NCI-H146 treated with DMSO at 0.1 percent for 48 hours (cell line): Measurements from ENCODE around the gene HOXA9.

Source experiments
- DNase-seq: peaks from one replicate; lab custom pipeline; 2025; ENCODE audit not compliant: unreplicated experiment; lab: John Stamatoyannopoulos, UW

Gene HOXA9

DNA sequence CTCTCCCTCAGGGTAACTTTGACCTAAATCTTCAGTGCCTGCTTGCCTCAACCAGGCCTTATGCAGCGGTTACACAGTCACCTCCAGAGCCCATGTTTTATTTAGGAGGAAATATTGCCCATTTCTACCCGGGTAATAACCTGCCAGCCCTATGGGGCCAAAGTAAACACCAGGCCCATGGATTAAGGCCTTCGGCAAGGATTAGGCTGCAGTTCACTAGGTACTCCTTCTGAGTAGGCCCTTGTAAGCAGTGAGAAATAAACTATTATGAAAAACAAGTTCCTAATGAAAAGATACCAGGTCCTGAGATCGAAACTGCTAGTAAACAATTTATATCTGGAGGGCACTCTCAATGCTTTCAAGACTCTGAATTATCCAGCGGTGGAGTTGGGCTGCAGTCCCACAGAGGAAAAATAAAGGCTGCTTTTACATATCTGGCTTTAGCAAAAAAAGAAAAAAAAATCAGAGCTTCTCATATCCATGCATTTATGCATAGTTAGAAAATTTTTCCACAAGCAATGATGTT, 12.5 kb upstream of the HOXA9 start:
- DNase-seq = no peak

- no peak for DNase-seq
Observed at GRCh38 chr7:27176962-27177794, 11.8 kb upstream of the HOXA9 start.

- no peak for DNase-seq
Observed at GRCh38 chr7:27176524-27176845, 11.1 kb upstream of the HOXA9 start.

GRCh38 chr7:27175626-27176523, 10.5 kb upstream of the HOXA9 start:
- DNase-seq = no peak

GRCh38 chr7:27174874-27175625, 9.7 kb upstream of the HOXA9 start:
- no peak for DNase-seq

DNA sequence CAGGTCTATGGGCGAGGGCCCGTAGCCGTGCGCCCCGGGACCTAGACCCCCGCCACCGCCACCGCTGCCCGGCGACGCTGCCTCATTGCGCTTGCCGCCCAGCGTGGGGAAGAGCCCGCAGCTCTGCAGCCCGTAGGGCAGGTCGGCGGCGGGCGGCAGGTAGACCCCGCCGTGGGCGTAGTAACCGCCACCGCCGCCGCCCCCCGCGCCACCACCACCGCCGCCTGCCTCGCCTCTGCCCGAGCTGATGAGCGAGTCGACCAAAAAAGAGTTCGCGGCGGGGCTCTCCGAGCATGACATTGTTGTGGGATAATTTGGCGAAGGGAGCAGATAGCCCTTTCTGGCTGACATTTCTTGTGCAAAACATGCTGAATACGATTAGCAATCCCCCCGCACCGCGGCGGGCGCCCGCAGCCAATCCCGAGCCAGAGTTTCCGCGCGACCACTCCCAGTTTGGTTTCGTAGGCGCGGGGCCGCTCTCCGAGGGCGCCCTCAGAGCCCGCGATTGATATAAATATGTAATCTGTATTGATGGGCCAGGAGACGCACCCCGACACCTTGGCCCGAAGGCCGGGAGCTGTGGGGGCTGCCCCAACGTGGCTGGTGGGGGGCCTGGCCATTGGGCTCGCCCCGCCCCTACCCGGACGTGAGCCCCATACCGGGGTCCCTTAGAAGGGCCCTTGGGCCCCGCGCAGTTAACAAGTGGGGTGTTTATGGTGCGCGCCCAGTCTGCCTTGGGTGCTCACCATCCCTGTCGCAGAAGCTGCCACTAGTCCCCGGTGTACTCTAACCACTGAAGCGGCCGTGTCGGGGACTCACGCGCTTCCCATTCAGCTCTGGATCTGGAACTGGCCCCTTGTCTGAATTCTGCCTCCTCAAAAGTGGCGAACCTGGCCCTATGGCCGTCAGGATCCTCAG, 8.9 kb upstream of the HOXA9 start, which contains the start of gene HOXA10:
Gene HOXA10, minus strand, starts transcription at position 365 of the 918 bp plus-strand sequence. Its CDS starts 14 bp downstream, at position 351.
- no peak for DNase-seq

DNA sequence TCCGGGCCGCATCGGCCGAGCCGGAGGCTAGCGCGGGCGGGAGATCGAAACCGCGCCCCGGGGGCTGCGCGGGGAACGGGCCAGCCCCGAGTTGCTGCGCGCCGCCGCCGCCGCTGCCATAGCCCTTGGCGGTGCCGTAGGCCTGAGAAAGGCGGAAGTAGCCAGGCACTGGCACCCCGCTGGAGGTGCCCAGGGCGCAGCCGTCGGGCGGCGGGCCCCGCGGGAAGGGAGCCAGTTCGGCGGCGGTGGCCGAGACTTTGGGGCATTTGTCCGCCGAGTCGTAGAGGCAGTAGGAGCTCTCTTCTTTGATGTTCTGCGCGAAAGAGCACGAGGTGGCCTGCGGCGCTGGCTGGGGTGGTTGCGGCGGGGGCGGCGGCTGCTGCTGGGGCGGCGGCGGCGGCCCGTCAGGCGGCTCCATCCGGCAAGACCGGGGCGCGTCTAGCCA, 8.2 kb upstream of the HOXA9 start:
- no peak for DNase-seq

DNA sequence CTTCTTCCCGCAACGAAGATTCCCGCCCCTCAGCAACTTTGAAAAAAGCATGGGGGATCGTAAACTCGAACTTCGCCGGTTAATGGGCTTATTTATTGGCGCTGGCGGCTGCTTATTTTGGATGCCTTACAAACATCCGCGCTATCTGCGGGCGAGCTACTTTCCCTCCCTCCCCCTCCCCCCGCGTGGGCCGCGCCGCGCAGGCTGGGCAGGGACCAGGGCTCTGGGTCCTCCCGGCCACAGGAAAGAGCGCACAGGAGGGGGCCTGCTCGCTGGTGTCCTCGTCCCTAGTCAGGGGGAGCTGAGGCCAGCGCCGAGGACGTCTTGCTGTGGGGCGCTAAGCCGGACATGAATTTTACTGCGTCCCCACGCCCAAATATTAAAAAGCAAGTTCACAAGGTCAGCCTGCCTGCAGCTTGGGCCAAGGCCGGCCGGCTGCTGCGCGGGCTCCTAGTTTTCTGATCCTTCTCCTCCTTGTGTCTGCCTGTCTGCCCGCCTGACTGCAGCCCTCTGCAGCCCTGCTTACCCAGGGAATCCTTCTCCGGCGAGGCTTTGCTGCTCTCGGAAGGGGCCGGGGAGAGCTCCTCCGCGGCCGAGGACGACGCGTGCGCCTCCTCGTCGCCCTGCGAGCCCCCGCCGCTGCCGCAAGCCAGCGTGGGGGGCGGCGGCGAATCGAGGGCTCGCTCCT, 7.6 kb upstream of the HOXA9 start:
- DNase-seq = peak; percentile 74

GRCh38 chr7:27172315-27172774, 7.0 kb upstream of the HOXA9 start:
- DNase-seq = no peak

- DNase-seq = no peak
Observed at GRCh38 chr7:27171637-27172314, 6.4 kb upstream of the HOXA9 start.

DNA sequence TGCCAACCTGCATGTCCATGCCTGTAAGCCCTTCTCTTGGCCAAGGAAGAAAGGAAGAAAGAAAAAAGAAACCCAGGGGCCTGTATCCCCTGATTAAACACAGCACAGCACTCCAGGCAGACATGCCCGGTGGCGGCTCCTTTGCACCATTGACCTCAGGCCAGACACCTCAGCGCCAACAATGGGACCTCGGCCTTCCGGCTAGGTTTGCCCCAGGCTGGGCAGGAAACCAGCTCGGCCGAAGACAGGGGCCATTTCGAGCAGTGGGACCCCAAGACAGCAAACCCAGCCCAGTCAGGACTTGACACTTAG, 5.9 kb upstream of the HOXA9 start:
- no peak for DNase-seq

DNA sequence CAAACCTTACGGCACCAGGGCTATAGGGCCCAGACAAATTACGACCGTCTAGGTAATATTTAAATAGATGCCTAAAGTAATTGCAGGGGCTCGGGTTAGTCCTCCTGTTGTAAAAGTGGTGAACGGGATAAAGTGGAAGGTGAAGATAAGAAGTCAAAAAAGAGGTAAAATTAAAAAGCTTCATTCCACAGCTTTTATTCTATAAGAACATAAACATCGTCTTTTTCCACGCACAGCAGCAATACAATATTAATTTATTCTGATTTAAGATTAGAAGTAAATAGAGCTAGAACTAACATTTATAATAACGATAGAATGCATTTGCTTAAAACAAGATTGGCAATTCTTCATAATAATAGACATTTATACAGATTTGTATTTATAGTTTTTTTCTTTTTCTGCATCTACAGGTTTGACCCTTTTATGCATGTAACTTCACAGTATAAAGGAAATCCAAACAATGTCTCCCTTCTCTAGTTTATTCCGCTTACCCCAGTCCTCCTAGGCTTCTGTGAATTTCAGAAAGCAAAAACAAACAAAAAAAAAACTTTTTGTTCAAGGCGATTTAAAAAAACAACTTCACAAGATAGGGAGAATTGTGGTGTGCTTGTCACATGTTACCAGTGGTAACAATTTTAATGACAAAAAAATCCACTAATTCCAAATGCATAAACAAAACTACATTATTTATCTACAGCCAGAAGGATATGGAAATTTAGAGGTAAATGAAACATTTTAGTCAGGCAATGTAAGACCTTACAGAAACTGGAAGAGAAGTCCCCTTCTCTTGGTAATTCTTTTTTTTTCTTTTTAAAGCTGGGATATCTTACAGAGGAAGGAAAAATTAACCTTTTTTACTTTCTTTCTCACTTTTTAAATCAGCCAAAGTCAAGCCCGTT, 5.3 kb upstream of the HOXA9 start:
- no peak for DNase-seq

GRCh38 chr7:27169658-27170425, 4.5 kb upstream of the HOXA9 start:
- DNase-seq = no peak

DNA sequence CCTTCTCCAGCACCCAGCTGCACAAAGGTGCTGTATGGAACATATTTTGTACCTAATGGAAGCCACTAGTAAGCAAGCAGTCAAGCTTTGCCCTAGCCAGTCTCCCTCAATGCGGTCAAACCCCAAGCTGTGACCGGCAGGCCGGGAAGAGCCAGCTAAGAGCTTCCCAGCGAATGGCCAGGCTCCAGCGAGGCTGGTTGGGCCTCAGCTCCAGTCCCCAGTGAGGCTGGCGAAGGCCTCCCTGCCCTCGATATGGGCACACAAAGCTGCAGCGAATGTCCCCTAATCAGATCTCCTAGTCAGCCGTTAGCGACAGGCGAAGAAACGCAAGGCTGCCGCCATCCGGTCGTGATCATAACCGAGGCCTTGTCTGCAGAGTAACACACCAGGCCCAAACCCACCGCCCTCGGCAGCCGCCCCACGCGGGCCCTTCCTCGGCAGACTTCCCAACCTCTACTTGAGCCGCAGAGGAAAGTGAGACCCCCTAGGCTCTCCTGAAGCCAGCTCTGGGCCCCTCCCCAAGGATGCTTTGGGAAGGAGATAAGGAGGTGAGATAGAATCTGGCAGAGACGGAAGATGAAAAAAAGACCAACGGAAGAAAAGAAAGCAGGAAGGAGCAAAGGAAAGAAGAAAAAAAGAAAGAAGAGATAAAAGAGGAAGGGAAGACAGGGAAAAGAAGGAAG, 3.1 kb upstream of the HOXA9 start:
- no peak for DNase-seq

DNA sequence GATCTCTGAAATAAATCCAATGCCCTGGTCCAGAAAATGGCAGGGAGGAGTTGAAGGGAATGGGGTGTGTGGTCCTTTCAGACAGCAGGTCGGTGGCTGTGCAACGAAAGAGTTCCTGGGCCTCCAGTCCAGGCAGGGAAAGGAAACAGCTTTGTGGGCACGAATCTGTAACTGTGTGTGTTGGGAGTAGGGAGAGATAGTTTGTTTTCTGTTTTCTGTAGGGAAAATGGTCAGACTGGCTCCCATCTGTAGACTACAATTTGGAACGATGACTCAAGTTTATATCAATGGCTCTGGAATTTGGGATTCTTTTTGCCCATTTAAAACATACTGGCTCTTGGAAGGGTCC, 2.6 kb upstream of the HOXA9 start:
- DNase-seq = no peak
